Testis (tissue), 2 donors: ENCODE results near the gene BTBD10.

Source experiments
- CTCF ChIP-seq, 3 experiments: fragments of 450-650 bp in 2 of 3; fragments of 200-600 bp in 1 of 3; sonication (generic) in 1 of 3; IDR thresholded peaks; one replicate each; pipeline ENCODE4 v1.5.1; 2016 to 2019; ENCODE audit warnings: antibody characterized with exemption in 3 of 3, mild to moderate bottlenecking in 2 of 3, moderate library complexity in 1 of 3
- POLR2A ChIP-seq: fragments of 450-650 bp; IDR thresholded peaks from one replicate; pipeline ENCODE4 v1.6.1; 2017; ENCODE audit warnings: antibody characterized with exemption, mild to moderate bottlenecking, moderate library complexity

DNA sequence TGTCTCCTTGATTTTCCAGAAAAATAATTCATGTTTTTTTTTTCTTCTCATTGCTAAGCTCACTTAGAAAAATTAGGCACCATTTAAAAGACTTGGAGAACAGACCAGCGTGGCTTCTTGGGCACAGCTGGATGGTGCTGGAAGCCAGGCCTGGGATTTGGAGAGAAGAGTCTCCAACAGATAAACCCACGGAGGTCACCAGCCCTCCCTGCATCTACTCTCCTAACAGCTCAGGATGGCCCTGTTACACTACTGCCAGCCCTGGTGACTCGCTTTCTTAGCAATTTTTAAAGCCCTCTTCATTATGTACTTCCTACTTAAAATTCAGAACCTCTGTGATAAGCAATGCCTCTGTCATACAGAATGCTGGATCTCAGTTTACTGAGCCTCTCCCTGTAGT lies 31.0 kb upstream of the BTBD10 start:
- no peak for TF ChIP-seq CTCF (IDR thresholded peaks at IDR 0.05)
- no peak for TF ChIP-seq POLR2A
